Tibial nerve (tissue), 4 donors: ENCODE results near the gene WSB1.

Source experiments
- CTCF ChIP-seq, 5 experiments: fragments of 200-600 bp in 3 of 5; fragments of 450-650 bp in 2 of 5; sonication (generic) in 3 of 5; IDR thresholded peaks; one replicate each; pipeline ENCODE4 v1.5.1; 2016 to 2019; ENCODE audit warnings: antibody characterized with exemption in 5 of 5, mild to moderate bottlenecking in 3 of 5, moderate library complexity in 2 of 5
- EP300 ChIP-seq, 2 donors: sonication (generic); formaldehyde crosslinking; IDR thresholded peaks; one replicate each; pipeline ENCODE4 v1.6.1; 2017; ENCODE audit warnings: antibody characterized with exemption in 2 of 2, mild to moderate bottlenecking in 1 of 2

GRCh38 chr17:27246537-27246936, 47.4 kb upstream of the WSB1 start:
- TF ChIP-seq CTCF (IDR thresholded peaks at IDR 0.05) (no peak), EP300 (IDR thresholded peaks at IDR 0.05) (no peak)
